Stimulated activated CD4-positive, alpha-beta T cell treated with anti-CD3 and anti-CD28 coated beads, Interleukin-12 subunit alpha, Interleukin-12 subunit beta, amount 100 ng/mL, for 4 hours (primary cell): Measurements from ENCODE around the gene SANBR.
A peak's percentile ranks its signal among the peaks of the same experiment; 100 is the strongest.
"Not testable (repeated sequence)": the region's sequence is repeated elsewhere in the genome, so short reads cannot be mapped to it uniquely, and the experiment has no call there.

Experiments used
- DNase-seq: peaks from one replicate; pipeline ENCODE4 v3.0.0-alpha.2; 2020

Gene SANBR

GRCh38 chr2:61065714-61066709, at the start of gene SANBR:
SANBR (plus strand) TSS chr2:61065871; CDS start chr2:61070351, 4,480 bp downstream.
- DNase-seq, result peak; percentile 78

- no peak for DNase-seq
Observed at GRCh38 chr2:61015976-61016375, 49.7 kb upstream of the SANBR start.

DNA sequence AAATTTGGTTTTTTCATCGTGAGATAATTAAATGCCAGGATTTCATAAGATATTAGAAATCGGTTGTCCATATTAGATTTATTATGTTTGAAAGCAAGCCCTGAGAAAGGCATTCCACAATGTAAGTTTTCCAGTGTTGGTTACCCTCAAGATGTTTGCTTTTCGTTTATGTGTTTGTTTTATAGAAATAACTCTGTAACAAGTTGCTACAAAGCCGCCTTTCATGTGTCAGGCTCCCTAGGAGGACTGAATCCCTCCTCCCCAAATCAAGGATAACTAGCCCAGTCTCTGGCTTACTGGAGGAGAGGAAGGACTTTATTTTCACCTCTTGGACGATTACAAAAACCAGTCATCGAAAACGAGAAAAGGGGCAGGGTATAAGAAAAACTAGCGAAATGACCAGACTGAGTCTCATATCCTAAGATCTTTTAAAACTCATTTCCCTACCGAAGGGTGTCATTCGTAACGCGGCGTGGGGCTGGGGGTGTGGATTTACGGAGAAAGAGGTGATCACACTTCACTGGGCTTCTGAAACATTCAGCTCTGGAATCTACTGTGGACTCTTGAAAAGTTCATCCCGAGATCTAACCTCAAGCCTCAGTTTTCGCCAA, 49.2 kb upstream of the SANBR start:
- peak; percentile 6 for DNase-seq

DNA sequence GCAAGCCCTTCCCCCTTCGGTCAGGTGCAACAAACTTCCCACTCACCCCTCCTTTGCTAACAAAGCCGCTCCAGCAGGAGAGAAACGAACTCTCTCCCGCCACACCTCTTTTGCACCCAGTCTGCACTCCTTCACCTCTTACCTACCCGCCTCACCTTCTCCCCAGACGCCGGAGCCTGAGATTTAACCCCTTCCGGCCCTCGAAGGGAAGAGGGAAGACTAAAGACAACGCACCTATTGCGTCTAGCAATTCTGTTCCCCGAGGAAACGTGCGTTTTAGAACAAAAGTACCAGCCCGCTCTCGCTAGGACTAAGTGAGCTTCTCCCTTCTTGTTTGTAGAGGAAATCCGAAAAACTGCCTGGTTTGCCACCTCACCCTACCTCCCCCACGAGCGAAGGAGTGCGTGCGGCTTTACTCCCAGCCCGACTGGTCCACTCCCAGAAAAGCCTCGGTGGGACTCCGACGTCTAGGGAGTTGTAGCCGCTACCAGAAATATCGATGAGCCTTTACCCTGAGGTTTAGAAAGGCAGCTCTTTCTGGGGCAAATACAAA, 48.6 kb upstream of the SANBR start:
- peak; percentile 54 for DNase-seq

DNA sequence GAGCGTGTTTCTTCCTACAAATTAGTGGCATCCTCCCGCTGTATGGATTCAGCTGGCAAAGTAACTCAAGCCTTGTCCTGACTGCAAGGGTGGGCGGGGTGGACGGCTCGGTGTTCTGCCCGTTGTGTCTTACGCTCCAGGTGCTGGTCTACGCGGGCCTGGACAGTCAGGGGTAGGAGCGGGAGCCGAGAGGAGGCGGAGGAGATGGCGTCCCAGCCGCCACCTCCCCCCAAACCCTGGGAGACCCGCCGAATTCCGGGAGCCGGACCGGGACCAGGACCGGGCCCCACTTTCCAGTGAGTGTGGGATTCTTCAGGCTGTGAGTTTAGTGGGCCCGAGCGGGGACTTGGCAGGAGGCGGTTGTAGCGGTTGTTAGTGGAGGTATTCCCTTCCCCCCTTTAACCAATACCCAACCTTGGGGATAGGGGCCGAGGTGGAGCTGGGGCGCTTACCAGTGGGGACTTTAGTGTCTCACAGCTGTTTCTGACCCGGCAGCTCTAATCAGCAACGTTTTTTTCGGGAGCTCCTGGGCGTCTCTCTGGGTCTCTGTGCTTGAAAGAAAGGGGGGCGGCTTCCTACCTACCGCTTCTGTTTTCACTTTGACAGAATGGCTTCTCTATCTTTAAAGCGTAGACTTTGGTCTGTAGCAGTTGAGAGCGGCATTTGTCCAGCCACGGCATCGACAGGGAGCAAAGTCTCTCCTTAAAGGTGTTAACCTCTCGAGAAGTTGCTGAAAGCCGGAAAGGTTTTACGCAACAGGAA, 47.9 kb upstream of the SANBR start, which contains the start of the genes PEX13 and PUS10:
TSS of gene PEX13 (plus strand) at position 165 of the 762 bp plus-strand sequence. CDS start at position 205, 40 bp downstream.
TSS of gene PUS10 (minus strand) at position 700 of the 762 bp plus-strand sequence. CDS start 6,365 bp downstream, outside the sequence.
- DNase-seq, result peak; percentile 60

DNA sequence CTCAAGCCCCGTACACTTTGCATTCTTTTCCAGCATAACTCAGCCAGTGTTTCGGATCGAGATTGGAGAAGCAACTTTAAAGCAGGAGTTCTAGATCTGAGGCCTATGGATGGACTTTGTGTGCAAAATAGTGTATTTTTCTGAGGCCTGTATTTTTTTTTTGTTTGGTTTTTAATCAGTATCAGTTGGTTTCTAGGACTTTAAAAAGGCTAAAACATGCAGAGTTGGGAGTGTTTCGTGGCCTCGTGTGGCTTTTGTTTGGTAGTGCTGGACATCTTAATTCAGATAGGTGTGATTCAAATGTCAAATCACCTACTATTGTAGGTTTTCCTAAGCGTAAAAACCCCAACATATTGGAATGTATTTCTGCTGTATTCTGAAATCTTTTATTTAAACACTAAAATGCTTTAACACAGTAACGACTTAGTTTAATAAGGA, 47.3 kb upstream of the SANBR start:
- DNase-seq, result no peak

DNA sequence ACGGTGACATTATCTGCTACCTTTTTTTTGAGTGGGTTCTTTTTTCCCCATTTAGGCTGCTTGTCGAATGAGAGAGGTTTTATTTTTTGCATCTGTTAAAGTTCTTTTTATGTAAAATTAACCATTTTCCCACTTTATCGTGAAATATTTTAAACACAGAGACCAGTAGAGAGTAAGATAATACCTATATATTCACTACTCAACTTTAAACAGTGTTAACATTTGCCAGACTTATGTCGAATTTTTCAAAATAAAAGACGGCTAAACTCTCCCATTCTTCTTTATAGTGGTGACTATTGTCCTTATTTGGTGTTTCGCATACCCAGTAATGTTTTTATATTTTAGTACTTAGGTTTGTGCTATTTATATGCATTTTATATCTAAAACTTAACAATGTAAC, 46.9 kb upstream of the SANBR start:
- DNase-seq, result no peak

DNA sequence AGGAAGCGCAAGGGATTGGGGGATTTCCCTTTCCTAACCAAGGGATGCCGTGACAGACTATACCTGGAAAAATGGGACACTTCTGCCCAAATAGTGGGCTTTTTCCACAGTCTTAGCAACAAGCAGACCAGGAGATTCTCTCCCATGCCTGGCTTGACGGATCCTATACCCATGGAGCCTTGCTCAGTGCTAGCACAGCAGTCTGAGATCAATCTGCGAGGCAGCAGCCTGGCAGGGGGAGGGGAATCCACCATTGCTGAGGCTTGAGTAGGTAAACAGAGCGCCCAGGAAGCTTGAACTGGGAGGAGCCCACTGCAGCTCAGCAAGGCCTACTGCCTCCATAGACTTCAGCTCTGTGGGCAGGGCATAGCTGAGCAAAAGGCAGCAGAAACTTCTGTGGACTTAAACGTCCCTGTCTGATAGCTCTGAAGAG, 44.4 kb upstream of the SANBR start:
- no peak for DNase-seq

GRCh38 chr2:61023670-61024069, 42.0 kb upstream of the SANBR start:
- no peak for DNase-seq

GRCh38 chr2:61029533-61029932, 36.1 kb upstream of the SANBR start:
- no peak for DNase-seq

GRCh38 chr2:61034592-61034991, 31.1 kb upstream of the SANBR start:
- DNase-seq, result not testable (repeated sequence)

DNA sequence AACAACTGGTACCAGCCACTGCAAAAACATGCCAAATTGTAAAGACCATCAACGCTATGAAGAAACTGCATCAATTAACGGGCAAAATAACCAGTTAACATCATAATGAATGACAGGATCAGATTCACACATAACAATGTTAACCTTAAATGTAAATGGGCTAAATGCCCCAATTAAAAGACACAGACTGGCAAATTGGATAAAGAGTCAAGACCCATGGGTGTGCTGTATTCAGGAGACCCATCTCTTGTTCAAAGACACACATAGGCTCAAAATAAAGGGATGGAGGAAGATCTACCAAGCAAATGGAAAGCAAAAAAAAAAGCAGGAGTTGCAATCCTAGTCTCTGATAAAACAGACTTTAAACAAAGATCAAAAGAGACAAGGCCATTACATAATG, 29.0 kb upstream of the SANBR start:
- DNase-seq, result not testable (repeated sequence)

- no peak for DNase-seq
Observed at GRCh38 chr2:61042807-61043206, 22.9 kb upstream of the SANBR start.

DNA sequence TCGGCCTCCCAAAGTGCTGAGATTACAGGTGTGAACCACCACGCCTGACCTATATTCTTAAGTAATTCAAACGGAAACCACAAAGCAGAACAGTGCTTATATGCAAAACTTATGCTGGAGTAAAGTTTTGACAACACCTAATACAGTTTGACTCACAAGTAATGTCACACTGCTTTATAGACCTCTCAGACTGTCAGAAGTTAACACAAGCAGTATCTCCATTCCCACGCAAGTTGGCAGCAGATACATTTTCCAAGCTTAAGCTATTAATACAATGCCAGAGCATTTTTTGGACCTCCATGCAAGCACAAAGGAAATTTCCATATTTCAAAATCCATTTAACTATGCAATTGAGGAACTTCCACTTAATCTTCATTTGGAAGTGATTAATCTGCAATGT, 21.0 kb upstream of the SANBR start:
- DNase-seq, result no peak

- DNase-seq, result no peak
Observed at GRCh38 chr2:61045226-61045625, 20.4 kb upstream of the SANBR start.

DNA sequence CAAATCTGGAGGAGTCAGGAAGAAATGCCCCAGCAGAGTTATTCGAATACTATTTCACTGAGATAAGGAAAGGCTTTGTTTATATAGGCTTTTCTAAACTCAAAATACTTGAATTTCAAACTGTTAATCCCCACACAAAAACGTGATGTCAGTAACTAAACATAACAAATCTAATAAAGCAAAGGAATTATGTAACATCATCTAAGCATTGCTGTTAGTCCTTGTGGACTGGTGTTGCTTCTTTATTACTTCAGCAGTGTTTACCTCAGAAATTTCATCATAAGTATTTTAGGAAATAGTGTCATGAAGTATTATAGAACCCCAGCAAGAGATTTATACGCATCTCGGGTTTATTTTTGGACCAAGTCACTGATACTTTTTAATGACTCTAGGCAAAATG, 19.7 kb upstream of the SANBR start:
- DNase-seq, result no peak

GRCh38 chr2:61055557-61055956, 10.1 kb upstream of the SANBR start:
- DNase-seq, result no peak

DNA sequence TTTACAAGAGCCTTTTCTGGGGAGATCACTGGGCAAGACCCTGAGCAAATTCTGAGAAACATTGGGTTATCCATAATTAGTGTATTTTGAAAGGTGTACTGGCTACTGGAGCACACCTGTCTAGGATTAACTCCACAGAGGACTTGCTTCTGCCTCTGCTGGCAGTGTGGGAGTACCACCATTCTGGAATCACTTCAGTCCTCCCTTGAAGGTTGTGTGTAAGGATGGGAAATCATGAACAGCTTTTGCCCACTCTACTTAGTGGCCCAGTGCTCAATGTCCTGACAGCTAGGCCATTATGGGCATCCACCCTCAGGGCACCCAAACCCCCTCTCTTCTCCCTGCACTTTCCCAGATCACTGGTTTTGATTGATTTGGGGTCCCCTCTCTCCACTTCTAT, 8.1 kb upstream of the SANBR start:
- DNase-seq, result no peak

- no peak for DNase-seq
Observed at GRCh38 chr2:61059382-61059781, 6.3 kb upstream of the SANBR start.

DNA sequence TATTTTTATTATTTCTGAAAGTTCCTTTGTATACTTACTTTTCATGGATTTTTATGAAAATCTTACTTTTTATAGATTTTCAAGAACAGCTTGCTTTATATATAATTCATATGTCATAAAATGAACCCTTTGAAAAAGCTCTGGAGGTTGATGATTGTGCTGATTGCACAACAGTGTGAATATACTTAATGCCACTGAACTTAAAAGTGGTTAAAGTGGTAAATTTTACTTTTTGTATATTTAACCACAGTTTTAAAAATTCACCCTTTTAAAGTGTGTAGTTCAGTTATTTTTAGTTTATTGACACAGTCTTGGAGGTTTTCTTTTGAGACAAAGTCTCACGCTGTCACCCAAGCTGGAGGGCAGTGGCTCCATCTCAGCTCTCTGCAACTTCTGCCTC, 8.4 kb downstream of the SANBR start:
- no peak for DNase-seq

DNA sequence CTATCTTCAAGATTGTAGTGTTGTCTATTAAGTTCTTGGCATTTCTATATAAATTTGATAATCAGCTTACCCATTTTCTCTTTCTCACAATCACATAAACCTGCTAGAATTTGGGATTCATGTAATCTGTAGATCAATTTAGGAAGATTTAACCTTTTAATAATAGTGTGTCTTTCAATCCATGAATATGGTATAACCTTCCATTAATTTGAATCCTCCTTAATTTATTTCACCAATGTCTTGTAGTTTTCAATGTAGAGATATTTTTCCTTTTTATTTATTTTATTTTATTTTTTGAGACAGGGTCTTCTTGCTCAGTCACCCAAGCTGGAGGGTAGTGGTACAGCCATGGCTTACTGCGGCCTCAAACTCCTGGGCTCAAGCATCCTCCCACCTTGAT, 20.2 kb downstream of the SANBR start:
- no peak for DNase-seq

- DNase-seq, result no peak
Observed at GRCh38 chr2:61089797-61090196, 24.1 kb downstream of the SANBR start.
